CD14-positive monocyte (primary cell): ENCODE data around the gene LASP1NB.

Experiments
- DNase-seq, 3 donors: peaks; one replicate each; pipeline ENCODE4 v3.0.0-alpha.2; 2011 to 2022
- H2AFZ ChIP-seq: 2 replicates; pipeline ENCODE4 v1.6.0; 2012; ENCODE audit warnings: mild to moderate bottlenecking, low read depth, low read length, inconsistent platforms; ENCODE audit not compliant: insufficient read depth, poor library complexity, severe bottlenecking
- H3K27ac ChIP-seq, 2 donors: 1 replicate in 1 of 2; 2 replicates in 1 of 2; pipeline ENCODE4 v1.5.1; 2012 to 2013; ENCODE audit warnings: low read length in 2 of 2, control low read depth in 1 of 2, inconsistent platforms in 1 of 2, low read depth in 1 of 2, mild to moderate bottlenecking in 1 of 2
- H3K27me3 ChIP-seq, 2 donors: one replicate each; pipeline versions ENCODE4 v1.6.0 to v1.6.1; 2011 to 2013; ENCODE audit warnings: low read length in 2 of 2; ENCODE audit not compliant: control insufficient read depth in 2 of 2, insufficient read depth in 2 of 2
- H3K36me3 ChIP-seq, 2 donors: replicated peaks in 1 of 2; 1 replicate in 1 of 2; 2 replicates in 1 of 2; pipeline versions ENCODE4 v1.5.1 to v1.6.1; 2012 to 2013; ENCODE audit warnings: low read length in 2 of 2, control low read depth in 1 of 2, inconsistent platforms in 1 of 2, mild to moderate bottlenecking in 1 of 2; ENCODE audit not compliant: insufficient read depth in 2 of 2, control insufficient read depth in 1 of 2
- H3K4me1 ChIP-seq, 2 donors: 1 replicate in 1 of 2; 2 replicates in 1 of 2; pipeline versions ENCODE4 v1.5.1 to v1.6.1; 2012 to 2013; ENCODE audit warnings: low read length in 2 of 2, control low read depth in 1 of 2, inconsistent platforms in 1 of 2, mild to moderate bottlenecking in 1 of 2, moderate library complexity in 1 of 2; ENCODE audit not compliant: insufficient read depth in 2 of 2, control insufficient read depth in 1 of 2
- H3K4me2 ChIP-seq: replicated peaks from 2 replicates; pipeline ENCODE3; 2012; ENCODE audit warnings: low read length, moderate library complexity, mild to moderate bottlenecking; ENCODE audit not compliant: poor library complexity, severe bottlenecking; ENCODE audit errors: extremely low read depth
- H3K4me3 ChIP-seq, 3 experiments: fragments of 200-600 bp in 1 of 3; sonication (generic) in 1 of 3; replicated peaks in 1 of 3; 1 replicate in 2 of 3; 2 replicates in 1 of 3; pipeline ENCODE4 v1.5.1; 2011 to 2013; ENCODE audit warnings: low read length in 3 of 3, mild to moderate bottlenecking in 3 of 3, control low read depth in 2 of 3, low read depth in 2 of 3, inconsistent platforms in 1 of 3, moderate library complexity in 1 of 3
- H3K79me2 ChIP-seq: 2 replicates; pipeline ENCODE4 v1.6.0; 2012; ENCODE audit warnings: mild to moderate bottlenecking, control low read depth, inconsistent platforms, low read length, moderate library complexity; ENCODE audit not compliant: insufficient read depth
- H3K9ac ChIP-seq: 2 replicates; pipeline ENCODE4 v1.6.0; 2017; ENCODE audit warnings: low read length, mild to moderate bottlenecking; ENCODE audit not compliant: insufficient read depth, poor library complexity, severe bottlenecking
- H3K9me3 ChIP-seq, 2 donors: replicated peaks in 1 of 2; 1 replicate in 1 of 2; 2 replicates in 1 of 2; pipeline versions ENCODE4 v1.5.1 to v1.6.1; 2012 to 2013; ENCODE audit warnings: low read length in 2 of 2, control low read depth in 1 of 2; ENCODE audit not compliant: control insufficient read depth in 1 of 2, insufficient read depth in 1 of 2
- H4K20me1 ChIP-seq: 2 replicates; pipeline ENCODE4 v1.6.0; 2012; ENCODE audit warnings: mild to moderate bottlenecking, low read length, control low read depth, moderate library complexity; ENCODE audit not compliant: insufficient read depth
- H3K27ac Mint-ChIP-seq, 7 donors: one replicate each; pipeline ENCODE4 v1.8.0; 2020; ENCODE audit warnings: mild to moderate bottlenecking in 7 of 7, mixed read lengths in 7 of 7, moderate library complexity in 6 of 7, inconsistent platforms in 2 of 7
- H3K27me3 Mint-ChIP-seq, 3 donors: one replicate each; pipeline ENCODE4 v1.8.0; 2021 to 2022; ENCODE audit warnings: low read depth in 3 of 3, mild to moderate bottlenecking in 3 of 3, mixed read lengths in 3 of 3, moderate library complexity in 3 of 3, inconsistent platforms in 1 of 3
- H3K36me3 Mint-ChIP-seq, 2 donors: one replicate each; pipeline ENCODE4 v1.8.0; 2020; ENCODE audit warnings: mixed read lengths in 2 of 2, inconsistent platforms in 1 of 2, mild to moderate bottlenecking in 1 of 2
- H3K4me1 Mint-ChIP-seq: one replicate; pipeline ENCODE4 v1.8.0; 2020; ENCODE audit warnings: mild to moderate bottlenecking, mixed read lengths
- H3K4me3 Mint-ChIP-seq, 2 donors: one replicate each; pipeline ENCODE4 v1.8.0; 2020; ENCODE audit warnings: mild to moderate bottlenecking in 2 of 2, mixed read lengths in 2 of 2, moderate library complexity in 1 of 2
- H3K9me3 Mint-ChIP-seq, 7 donors: one replicate each; pipeline ENCODE4 v1.8.0; 2020 to 2022; ENCODE audit warnings: mixed read lengths in 7 of 7, mild to moderate bottlenecking in 6 of 7, moderate library complexity in 6 of 7, inconsistent platforms in 2 of 7
- WGBS: methylation state at CpG from one replicate; pipeline ENCODE4 v1.1.5; 2013; ENCODE audit warnings: missing lambda C conversion rate; ENCODE audit not compliant: insufficient coverage; 5-methylcytosine and 5-hydroxymethylcytosine counted together
- intact Hi-C, 2 donors: fragments of 100-400 bp; cut with micrococcal nuclease; formaldehyde crosslinking; loops; one replicate each; pipeline versions ENCODE4 v1.15.0 to v1.15.1; 2023
- TF ChIP-seq, protein P1 (sequence below): fragments of 200-600 bp; IDR thresholded peaks from one replicate; pipeline ENCODE4 v1.8.0; 2022; ENCODE audit warnings: antibody characterized with exemption, mild to moderate bottlenecking

LASP1NB gene

DNA sequence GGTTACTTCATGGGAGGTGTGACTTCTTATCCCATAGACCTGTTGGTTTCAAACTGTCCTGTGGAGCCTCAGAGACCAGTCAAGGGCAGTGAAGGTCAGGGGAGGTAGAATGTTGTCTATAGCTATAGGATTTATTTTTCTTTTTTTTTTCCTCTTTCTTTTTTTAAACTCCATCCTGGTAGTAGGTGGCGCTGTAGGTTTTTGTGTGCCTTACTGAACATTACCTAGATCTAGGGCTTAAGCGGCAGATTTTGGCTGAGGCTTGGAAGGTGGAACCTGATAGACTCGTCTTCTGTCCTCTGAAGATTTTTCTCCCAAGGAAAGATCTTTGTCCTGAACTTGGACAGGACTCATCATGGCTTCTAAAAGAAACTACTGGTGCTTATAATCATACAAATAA, 8.2 kb upstream of the LASP1NB start:
- no peak overlapping the region for H3K4me2 ChIP-seq
- no peak overlapping the region for H3K4me3 ChIP-seq
- no peak for DNase-seq
- peaks cover 7% of the 10 kb centered on the region for H3K79me2 ChIP-seq
- H3K36me3 Mint-ChIP-seq, result peaks cover 69 to 92% of the 10 kb centered on the region in 2 donors
- peak overlapping the region in 1 of 2 donors; percentile 45 for H3K27ac ChIP-seq
- no peak overlapping the region for H3K4me3 Mint-ChIP-seq
- H3K27me3 ChIP-seq, result no peaks in the 10 kb centered on the region
- H3K4me1 Mint-ChIP-seq, result peaks cover 24% of the 10 kb centered on the region
- H4K20me1 ChIP-seq, result peaks cover 97% of the 10 kb centered on the region
- peak overlapping the region in 4 of 7 donors; percentile 9 to 78 (median 46) for H3K27ac Mint-ChIP-seq
- H3K4me1 ChIP-seq, result peaks cover 7 to 11% of the 10 kb centered on the region in 2 donors
- intact Hi-C loops, result no loop called here
- peaks cover 0 to 4% (median 0%) of the 10 kb centered on the region in 3 donors for H3K27me3 Mint-ChIP-seq
- H3K9me3 Mint-ChIP-seq, result no peaks in the 10 kb centered on the region
- 83% methylated on average over 1 of the region's 3 CpGs for WGBS
- H2AFZ ChIP-seq, result no peak overlapping the region
- TF ChIP-seq, protein P1, sequence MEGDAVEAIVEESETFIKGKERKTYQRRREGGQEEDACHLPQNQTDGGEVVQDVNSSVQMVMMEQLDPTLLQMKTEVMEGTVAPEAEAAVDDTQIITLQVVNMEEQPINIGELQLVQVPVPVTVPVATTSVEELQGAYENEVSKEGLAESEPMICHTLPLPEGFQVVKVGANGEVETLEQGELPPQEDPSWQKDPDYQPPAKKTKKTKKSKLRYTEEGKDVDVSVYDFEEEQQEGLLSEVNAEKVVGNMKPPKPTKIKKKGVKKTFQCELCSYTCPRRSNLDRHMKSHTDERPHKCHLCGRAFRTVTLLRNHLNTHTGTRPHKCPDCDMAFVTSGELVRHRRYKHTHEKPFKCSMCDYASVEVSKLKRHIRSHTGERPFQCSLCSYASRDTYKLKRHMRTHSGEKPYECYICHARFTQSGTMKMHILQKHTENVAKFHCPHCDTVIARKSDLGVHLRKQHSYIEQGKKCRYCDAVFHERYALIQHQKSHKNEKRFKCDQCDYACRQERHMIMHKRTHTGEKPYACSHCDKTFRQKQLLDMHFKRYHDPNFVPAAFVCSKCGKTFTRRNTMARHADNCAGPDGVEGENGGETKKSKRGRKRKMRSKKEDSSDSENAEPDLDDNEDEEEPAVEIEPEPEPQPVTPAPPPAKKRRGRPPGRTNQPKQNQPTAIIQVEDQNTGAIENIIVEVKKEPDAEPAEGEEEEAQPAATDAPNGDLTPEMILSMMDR, result no peak
- H3K9ac ChIP-seq, result no peak overlapping the region
- peaks cover 81 to 91% of the 10 kb centered on the region in 2 donors for H3K36me3 ChIP-seq
- H3K9me3 ChIP-seq, result no peaks in the 10 kb centered on the region

DNA sequence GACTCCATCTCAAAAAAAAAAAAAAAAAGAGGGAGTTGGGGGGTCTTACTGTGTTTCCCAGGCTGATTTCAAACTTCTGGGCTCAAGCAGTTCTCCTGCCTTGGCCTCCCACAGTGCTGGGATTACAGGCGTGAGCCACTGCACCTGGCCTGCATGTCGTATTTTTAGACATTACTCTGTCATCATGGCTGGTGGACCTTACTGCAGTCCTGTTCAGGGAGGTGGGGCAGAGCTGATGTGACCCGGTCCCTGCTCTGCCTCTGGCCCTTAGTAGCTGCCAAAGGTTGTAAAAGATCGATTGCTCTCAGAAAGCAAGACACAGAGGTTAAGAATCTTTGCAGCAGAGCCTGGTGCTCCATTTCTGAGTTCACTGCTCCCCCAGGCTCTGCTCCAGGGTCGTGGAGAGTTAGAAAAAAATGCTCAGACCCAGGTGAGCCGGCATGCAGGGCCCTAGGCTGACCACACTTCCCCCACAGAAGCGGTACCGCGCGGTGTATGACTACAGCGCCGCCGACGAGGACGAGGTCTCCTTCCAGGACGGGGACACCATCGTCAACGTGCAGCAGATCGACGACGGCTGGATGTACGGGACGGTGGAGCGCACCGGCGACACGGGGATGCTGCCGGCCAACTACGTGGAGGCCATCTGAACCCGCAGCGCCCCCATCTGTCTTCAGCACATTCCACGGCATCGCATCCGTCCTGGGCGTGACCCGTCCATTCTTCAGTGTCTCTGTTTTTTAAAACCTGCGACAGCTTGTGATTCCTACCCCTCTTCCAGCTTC, 7.1 kb upstream of the LASP1NB start:
- H3K27me3 ChIP-seq, result no peaks in the 10 kb centered on the region
- H3K4me2 ChIP-seq, result no peak overlapping the region
- WGBS, result 91% methylated on average over 35 of the region's 37 CpGs
- peaks cover 92% of the 10 kb centered on the region for H4K20me1 ChIP-seq
- H3K9me3 ChIP-seq, result no peaks in the 10 kb centered on the region
- no peak overlapping the region for H3K4me3 Mint-ChIP-seq
- no peaks in the 10 kb centered on the region for H3K79me2 ChIP-seq
- DNase-seq, result no peak
- peaks cover 0 to 3% (median 0%) of the 10 kb centered on the region in 3 donors for H3K27me3 Mint-ChIP-seq
- H3K9me3 Mint-ChIP-seq, result no peaks in the 10 kb centered on the region
- no peak overlapping the region for H3K4me3 ChIP-seq
- intact Hi-C loops, result no loop called here
- H3K27ac ChIP-seq, result no peak overlapping the region
- H3K36me3 ChIP-seq, result peaks cover 71 to 80% of the 10 kb centered on the region in 2 donors
- TF ChIP-seq, protein P1, result no peak
- peaks cover 7 to 21% of the 10 kb centered on the region in 2 donors for H3K4me1 ChIP-seq
- H2AFZ ChIP-seq, result no peak overlapping the region
- peaks cover 62 to 82% of the 10 kb centered on the region in 2 donors for H3K36me3 Mint-ChIP-seq
- H3K27ac Mint-ChIP-seq, result peak overlapping the region in 2 of 7 donors; percentile 32 to 61
- H3K4me1 Mint-ChIP-seq, result peaks cover 25% of the 10 kb centered on the region
- H3K9ac ChIP-seq, result no peak overlapping the region
